GM12892 (cell line): Measurements from ENCODE around the gene RRAD.

Source experiments
- POLR2A ChIP-seq: IDR thresholded peaks from 2 replicates; pipeline ENCODE4 v1.6.1; 2011; ENCODE audit warnings: low read depth, low read length, control low read depth
- POLR2AphosphoS5 ChIP-seq: IDR thresholded peaks from 2 replicates; pipeline ENCODE4 v1.6.1; 2011; ENCODE audit warnings: low read depth, low read length, control low read depth

GRCh38 chr16:66908762-66909559, 16.4 kb downstream of the RRAD start:
- TF ChIP-seq POLR2A (no peak), POLR2AphosphoS5 (no peak)
